GM12878 (cell line): ENCODE measurements around the gene ARHGEF3. TPM values are rescaled to one million over a fixed set of nuclear protein-coding genes. Genes with fewer than 3 reads are reported as not detected.

Experiments used
- ATAC-seq: fragments of 200-7000 bp; cut with Tn5 transposase; 3 replicates; pipeline ENCODE4 v1.9.1; 2020; ENCODE audit warnings: mild to moderate bottlenecking, moderate library complexity
- BruUV-seq: library from RNA; stranded (reverse); fragments of 400-500 nt; replicated peaks from 2 replicates; lab custom pipeline; 2021; lab: Mats Ljungman, UMichigan
- CTCF ChIA-PET: fragments of 300-600 bp; sonication (Branson Sonifier 250); formaldehyde crosslinking; extraction: SDS; loops from one replicate; lab custom pipeline; 2021; ENCODE audit warnings: inconsistent platforms; lab: Yijun Ruan, JAX
- POLR2A ChIA-PET: fragments of 350-600 bp; formaldehyde crosslinking; extraction: SDS; loops from one replicate; lab custom pipeline; 2021; ENCODE audit warnings: inconsistent platforms; lab: Charles Lee
- RAD21 ChIA-PET: fragments of 300-600 bp; sonication (Branson Sonifier 250); formaldehyde crosslinking; loops from one replicate; lab custom pipeline; 2023; ENCODE audit warnings: antibody characterized with exemption; ENCODE audit not compliant: unreplicated experiment; lab: Charles Lee
- SMC1A ChIA-PET: fragments of 300-600 bp; sonication (Branson Sonifier 250); formaldehyde crosslinking; loops from one replicate; lab custom pipeline; 2023; ENCODE audit not compliant: unreplicated experiment, uncharacterized antibody; lab: Charles Lee
- DNase-seq: peaks from one replicate; pipeline ENCODE4 v3.0.0-alpha.2; 2011; ENCODE audit warnings: low read depth, low spot score
- FAIRE-seq: peaks from 3 replicates; lab custom pipeline; 2011; peaks lifted over from hg19 to GRCh38; lab: Jason Lieb, UNC
- H2AFZ ChIP-seq: 2 replicates; pipeline ENCODE4 v1.6.0; 2011; ENCODE audit warnings: low read depth, low read length, control low read depth; ENCODE audit not compliant: control insufficient read depth
- H3K27ac ChIP-seq: 2 replicates; pipeline ENCODE4 v1.5.1; 2011; ENCODE audit warnings: control low read depth; ENCODE audit not compliant: control insufficient read depth, insufficient read depth
- H3K27me3 ChIP-seq, 2 experiments: replicated peaks in 1 of 2; 2 replicates each; pipeline versions ENCODE4 v1.6.0 to v1.6.1; 2011; ENCODE audit warnings: low read length in 1 of 2; ENCODE audit not compliant: control insufficient read depth in 2 of 2, insufficient read depth in 2 of 2
- H3K36me3 ChIP-seq, 2 experiments: 2 replicates each; pipeline ENCODE4 v1.5.1; 2011; ENCODE audit warnings: low read length in 1 of 2; ENCODE audit not compliant: control insufficient read depth in 2 of 2, insufficient read depth in 2 of 2
- H3K4me1 ChIP-seq: 2 replicates; pipeline ENCODE4 v1.6.1; 2011; ENCODE audit warnings: mild to moderate bottlenecking, low read length, moderate library complexity, mixed read lengths; ENCODE audit not compliant: control insufficient read depth, insufficient read depth
- H3K4me2 ChIP-seq: 2 replicates; pipeline ENCODE4 v1.6.0; 2011; ENCODE audit warnings: control low read depth; ENCODE audit not compliant: control insufficient read depth, insufficient read depth
- H3K4me3 ChIP-seq: fragments of 200-600 bp; sonication (generic); 2 replicates; pipeline ENCODE4 v1.5.1; 2016
- H3K79me2 ChIP-seq: 2 replicates; pipeline ENCODE4 v1.6.0; 2011; ENCODE audit warnings: low read length; ENCODE audit not compliant: control insufficient read depth, insufficient read depth
- H3K9ac ChIP-seq: 2 replicates; pipeline ENCODE4 v1.8.0; 2011; ENCODE audit warnings: low read length, control low read depth, mixed read lengths; ENCODE audit not compliant: control insufficient read depth, insufficient read depth
- H3K9me3 ChIP-seq: replicated peaks from 3 replicates; pipeline ENCODE4 v1.5.1; 2011; ENCODE audit warnings: mild to moderate bottlenecking, low read length; ENCODE audit not compliant: control insufficient read depth, insufficient read depth
- H4K20me1 ChIP-seq: 2 replicates; pipeline ENCODE4 v1.6.0; 2011; ENCODE audit not compliant: control insufficient read depth, insufficient read depth
- CBFB ChIP-seq: IDR thresholded peaks from 2 replicates; pipeline ENCODE4 v1.6.1; 2016; ENCODE audit warnings: antibody characterized with exemption, low read depth
- CBX3 ChIP-seq: fragments of 200-600 bp; sonication (generic); IDR thresholded peaks from 2 replicates; pipeline ENCODE4 v1.6.1; 2016; ENCODE audit warnings: low read depth, borderline replicate concordance
- IRF4 ChIP-seq: IDR thresholded peaks from 2 replicates; pipeline ENCODE4 v1.6.1; 2011; ENCODE audit warnings: low read depth, low read length
- JUND ChIP-seq: IDR thresholded peaks from 2 replicates; pipeline ENCODE4 v1.6.1; 2012; ENCODE audit warnings: low read depth, mild to moderate bottlenecking, low read length, improper control_type of control experiment, moderate library complexity
- KDM1A ChIP-seq: fragments of 200-600 bp; sonication (generic); IDR thresholded peaks from 2 replicates; pipeline ENCODE4 v1.6.1; 2016; ENCODE audit warnings: borderline replicate concordance
- LARP7 ChIP-seq: fragments of 450-650 bp; IDR thresholded peaks from 2 replicates; pipeline ENCODE4 v1.6.1; 2017; ENCODE audit warnings: mild to moderate bottlenecking
- MEF2B ChIP-seq: fragments of 450-650 bp; IDR thresholded peaks from 2 replicates; pipeline ENCODE4 v1.6.1; 2018; ENCODE audit warnings: mild to moderate bottlenecking, moderate library complexity; ENCODE audit not compliant: partially characterized antibody, poor library complexity, severe bottlenecking
- MYC ChIP-seq: IDR thresholded peaks from 2 replicates; pipeline ENCODE4 v1.6.1; 2011; ENCODE audit warnings: mild to moderate bottlenecking, low read length, moderate library complexity, inconsistent platforms; ENCODE audit not compliant: insufficient read depth, insufficient replicate concordance, insufficient read length, severe bottlenecking
- POLR2A ChIP-seq: IDR thresholded peaks from 2 replicates; pipeline ENCODE4 v1.6.1; 2011; ENCODE audit warnings: low read depth, mild to moderate bottlenecking, low read length
- POU2F2 ChIP-seq: IDR thresholded peaks from 3 replicates; pipeline ENCODE4 v1.6.1; 2011; ENCODE audit warnings: low read depth, mild to moderate bottlenecking, low read length, borderline replicate concordance
- RB1 ChIP-seq: fragments of 450-650 bp; formaldehyde crosslinking; IDR thresholded peaks from 2 replicates; pipeline ENCODE4 v1.6.1; 2017; ENCODE audit warnings: mild to moderate bottlenecking, borderline replicate concordance
- RUNX3 ChIP-seq: IDR thresholded peaks from 2 replicates; pipeline ENCODE4 v1.6.1; 2012; ENCODE audit warnings: low read length, inconsistent platforms
- SPI1 ChIP-seq: IDR thresholded peaks from 2 replicates; pipeline ENCODE4 v1.6.1; 2011; ENCODE audit warnings: low read depth, mild to moderate bottlenecking, low read length, moderate library complexity, borderline replicate concordance; ENCODE audit not compliant: insufficient read depth
- SREBF1 ChIP-seq: IDR thresholded peaks from 2 replicates; pipeline ENCODE4 v1.6.1; 2012; ENCODE audit warnings: mild to moderate bottlenecking, low read length
- WRNIP1 ChIP-seq: IDR thresholded peaks from 2 replicates; pipeline ENCODE4 v1.6.1; 2011; ENCODE audit warnings: low read depth, low read length, improper control_type of control experiment, borderline replicate concordance
- YBX1 ChIP-seq: fragments of 450-650 bp; IDR thresholded peaks from 2 replicates; pipeline ENCODE4 v1.6.1; 2016; ENCODE audit warnings: antibody characterized with exemption
- ZZZ3 ChIP-seq: IDR thresholded peaks from 2 replicates; pipeline ENCODE4 v1.6.1; 2011; ENCODE audit warnings: low read depth; ENCODE audit not compliant: control insufficient read depth, insufficient read length
- WGBS: methylation state at CpG from one replicate; pipeline ENCODE4 v1.1.6; 2016; ENCODE audit warnings: low lambda C conversion rate; ENCODE audit not compliant: insufficient replicate concordance, insufficient coverage; ENCODE audit errors: missing lambda C conversion rate; 5-methylcytosine and 5-hydroxymethylcytosine counted together
- in situ Hi-C: fragments of 300-500 bp; cut with MboI; formaldehyde crosslinking; loops from 9 replicates; pipeline ENCODE4 v1.14.3; 2018; ENCODE audit warnings: mixed read lengths
- intact Hi-C: fragments of 100-400 bp; cut with micrococcal nuclease; formaldehyde crosslinking; loops from one replicate; pipeline ENCODE4 v1.14.2; 2022; ENCODE audit not compliant: unreplicated experiment
- polyA plus RNA-seq, 11 experiments: library from polyadenylated mRNA; depleted of rRNA in 4 of 11; unstranded in 6 of 11; stranded (reverse) in 5 of 11; fragments of >200 nt; fragmentation: Nextera tagmentation in 4 of 11; fragmentation: Illumina TruSeq in 1 of 11; extraction: Ambion mirVana in 4 of 11; extraction: Trizol in 1 of 11; gene quantifications; 1 replicate in 1 of 11; 2 replicates in 10 of 11; pipeline versions ENCODE4 v1.2.1 to v1.2.3, GENCODE V29; 2011 to 2016; ENCODE audit warnings: inconsistent platforms in 2 of 11, missing spikeins in 2 of 11, low read depth in 1 of 11
- total RNA-seq, 4 experiments: library from RNA; depleted of rRNA in 3 of 4; stranded (reverse); fragments of >200 nt in 3 of 4; fragmentation: Illumina TruSeq in 1 of 4; extraction: Trizol in 1 of 4; gene quantifications; 2 replicates each; pipeline versions ENCODE4 v1.2.1 to v1.2.3, GENCODE V29; 2013 to 2021
- TF ChIP-seq, protein P1 (sequence below): IDR thresholded peaks from 2 replicates; pipeline ENCODE4 v1.6.1; 2012; ENCODE audit warnings: improper control_type of control experiment, low read depth, low read length; ENCODE audit not compliant: insufficient replicate concordance
- TF ChIP-seq, protein P2 (sequence below): IDR thresholded peaks from 2 replicates; pipeline ENCODE4 v1.6.1; 2012; ENCODE audit warnings: low read depth, low read length, improper control_type of control experiment

The ARHGEF3 gene
- total and polyA plus RNA-seq, 10 of the 15 experiments (the other 5 are each of a cell fraction or from before 2014, with no cell fraction given), result 21.8 to 78.7 (median 56.2) TPM

- POLR2A ChIA-PET, result no interaction called here
- RAD21 ChIA-PET, result interaction anchor here (0.9 to 2.3 kb wide), 2 partner anchors 138 to 139 kb away, joined by 5 to 7 read pairs; no protein-coding TSS in a partner anchor
- intact Hi-C loops (no loop called here), in situ Hi-C loops (no loop called here)
- BruUV-seq, result no TSS peak
- no peaks in the 10 kb centered on the region for H3K9me3 ChIP-seq
- no peaks in the 10 kb centered on the region for H3K27me3 ChIP-seq
- no peak overlapping the region for H3K9ac ChIP-seq
- H3K4me2 ChIP-seq, result no peak overlapping the region
- FAIRE-seq (no peak), ATAC-seq (no peak), DNase-seq (no peak)
- no peaks in the 10 kb centered on the region for H4K20me1 ChIP-seq
- H3K36me3 ChIP-seq, result no peaks in the 10 kb centered on the region
- CTCF ChIA-PET, result interaction anchor here (1.3 to 11.8 kb wide), 3 partner anchors 9 to 147 kb away, joined by 3 to 136 read pairs (median 6); no protein-coding TSS in a partner anchor
- H3K4me3 ChIP-seq, result no peak overlapping the region
- H3K79me2 ChIP-seq, result no peaks in the 10 kb centered on the region
- no peaks in the 10 kb centered on the region for H3K4me1 ChIP-seq
- H2AFZ ChIP-seq, result no peak overlapping the region
- TF ChIP-seq, protein P1, sequence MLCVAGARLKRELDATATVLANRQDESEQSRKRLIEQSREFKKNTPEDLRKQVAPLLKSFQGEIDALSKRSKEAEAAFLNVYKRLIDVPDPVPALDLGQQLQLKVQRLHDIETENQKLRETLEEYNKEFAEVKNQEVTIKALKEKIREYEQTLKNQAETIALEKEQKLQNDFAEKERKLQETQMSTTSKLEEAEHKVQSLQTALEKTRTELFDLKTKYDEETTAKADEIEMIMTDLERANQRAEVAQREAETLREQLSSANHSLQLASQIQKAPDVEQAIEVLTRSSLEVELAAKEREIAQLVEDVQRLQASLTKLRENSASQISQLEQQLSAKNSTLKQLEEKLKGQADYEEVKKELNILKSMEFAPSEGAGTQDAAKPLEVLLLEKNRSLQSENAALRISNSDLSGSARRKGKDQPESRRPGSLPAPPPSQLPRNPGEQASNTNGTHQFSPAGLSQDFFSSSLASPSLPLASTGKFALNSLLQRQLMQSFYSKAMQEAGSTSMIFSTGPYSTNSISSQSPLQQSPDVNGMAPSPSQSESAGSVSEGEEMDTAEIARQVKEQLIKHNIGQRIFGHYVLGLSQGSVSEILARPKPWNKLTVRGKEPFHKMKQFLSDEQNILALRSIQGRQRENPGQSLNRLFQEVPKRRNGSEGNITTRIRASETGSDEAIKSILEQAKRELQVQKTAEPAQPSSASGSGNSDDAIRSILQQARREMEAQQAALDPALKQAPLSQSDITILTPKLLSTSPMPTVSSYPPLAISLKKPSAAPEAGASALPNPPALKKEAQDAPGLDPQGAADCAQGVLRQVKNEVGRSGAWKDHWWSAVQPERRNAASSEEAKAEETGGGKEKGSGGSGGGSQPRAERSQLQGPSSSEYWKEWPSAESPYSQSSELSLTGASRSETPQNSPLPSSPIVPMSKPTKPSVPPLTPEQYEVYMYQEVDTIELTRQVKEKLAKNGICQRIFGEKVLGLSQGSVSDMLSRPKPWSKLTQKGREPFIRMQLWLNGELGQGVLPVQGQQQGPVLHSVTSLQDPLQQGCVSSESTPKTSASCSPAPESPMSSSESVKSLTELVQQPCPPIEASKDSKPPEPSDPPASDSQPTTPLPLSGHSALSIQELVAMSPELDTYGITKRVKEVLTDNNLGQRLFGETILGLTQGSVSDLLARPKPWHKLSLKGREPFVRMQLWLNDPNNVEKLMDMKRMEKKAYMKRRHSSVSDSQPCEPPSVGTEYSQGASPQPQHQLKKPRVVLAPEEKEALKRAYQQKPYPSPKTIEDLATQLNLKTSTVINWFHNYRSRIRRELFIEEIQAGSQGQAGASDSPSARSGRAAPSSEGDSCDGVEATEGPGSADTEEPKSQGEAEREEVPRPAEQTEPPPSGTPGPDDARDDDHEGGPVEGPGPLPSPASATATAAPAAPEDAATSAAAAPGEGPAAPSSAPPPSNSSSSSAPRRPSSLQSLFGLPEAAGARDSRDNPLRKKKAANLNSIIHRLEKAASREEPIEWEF, result no peak
- TF ChIP-seq MEF2B (no peak), SREBF1 (no peak), IRF4 (no peak), POU2F2 (no peak), RB1 (no peak), YBX1 (no peak), MYC (no peak), JUND (no peak), RUNX3 (no peak), POLR2A (no peak), SPI1 (no peak), CBX3 (no peak), LARP7 (no peak), CBFB (no peak), WRNIP1 (no peak), KDM1A (no peak), ZZZ3 (no peak)
- TF ChIP-seq, protein P2, sequence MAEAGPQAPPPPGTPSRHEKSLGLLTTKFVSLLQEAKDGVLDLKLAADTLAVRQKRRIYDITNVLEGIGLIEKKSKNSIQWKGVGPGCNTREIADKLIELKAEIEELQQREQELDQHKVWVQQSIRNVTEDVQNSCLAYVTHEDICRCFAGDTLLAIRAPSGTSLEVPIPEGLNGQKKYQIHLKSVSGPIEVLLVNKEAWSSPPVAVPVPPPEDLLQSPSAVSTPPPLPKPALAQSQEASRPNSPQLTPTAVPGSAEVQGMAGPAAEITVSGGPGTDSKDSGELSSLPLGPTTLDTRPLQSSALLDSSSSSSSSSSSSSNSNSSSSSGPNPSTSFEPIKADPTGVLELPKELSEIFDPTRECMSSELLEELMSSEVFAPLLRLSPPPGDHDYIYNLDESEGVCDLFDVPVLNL, result no peak
- H3K27ac ChIP-seq, result no peak overlapping the region
- SMC1A ChIA-PET, result interaction anchor here (0.9 to 4.5 kb wide), 7 partner anchors 11 to 139 kb away, joined by 3 to 32 read pairs (median 4); no protein-coding TSS in a partner anchor
- WGBS, result 49% methylated on average over 7 of the region's 7 CpGs
Measured at GRCh38 chr3:56849698-56850097, 47.9 kb upstream of the ARHGEF3 start.
